HCT116 (cell line): ENCODE data around the gene ERC1. TPM values are rescaled to one million over a fixed set of nuclear protein-coding genes. Genes with fewer than 3 reads are reported as not detected.

Experiments used
- ATAC-seq: fragments of 200-7000 bp; cut with Tn5 transposase; 2 replicates; pipeline ENCODE4 v1.9.1; 2020; ENCODE audit warnings: mild to moderate bottlenecking, moderate library complexity
- BruUV-seq: library from RNA; stranded (reverse); fragments of 400-500 nt; replicated peaks from 2 replicates; lab custom pipeline; 2021; lab: Mats Ljungman, UMichigan
- CTCF ChIA-PET: fragments of 300-600 bp; sonication (Branson Sonifier 250); formaldehyde crosslinking; loops from one replicate; lab custom pipeline; 2021; ENCODE audit warnings: antibody characterized with exemption; lab: Charles Lee
- POLR2A ChIA-PET: fragments of 300-600, 350-600 bp; sonication (Branson Sonifier 250); formaldehyde crosslinking; loops from one replicate; lab custom pipeline; 2021; ENCODE audit warnings: antibody characterized with exemption; lab: Charles Lee
- RAD21 ChIA-PET, 2 experiments: fragments of 300-600 bp; sonication (Branson Sonifier 250); formaldehyde crosslinking; loops; one replicate each; lab custom pipeline; 2023; ENCODE audit warnings: low total read pairs in 2 of 2; ENCODE audit not compliant: uncharacterized antibody in 2 of 2, unreplicated experiment in 2 of 2, low non-redundant PET in 1 of 2; lab: Charles Lee
- DNase-seq: peaks from one replicate; pipeline ENCODE4 v3.0.0-alpha.2; 2010; ENCODE audit warnings: low read depth, low spot score
- H2AFZ ChIP-seq: fragments of 200-600 bp; shearing (Covaris generic), sonication (generic); 2 replicates; pipeline ENCODE4 v1.6.1; 2017; ENCODE audit warnings: low read depth, mixed run types, mixed read lengths, antibody characterized with exemption, low read length; ENCODE audit not compliant: poor library complexity, severe bottlenecking
- H3K27ac ChIP-seq: 2 replicates; pipeline ENCODE4 v1.5.1; 2012; ENCODE audit warnings: low read depth, low read length
- H3K27me3 ChIP-seq: fragments of 200-600 bp; sonication (generic); 2 replicates; pipeline ENCODE4 v1.6.1; 2016; ENCODE audit warnings: mixed run types, low read length, mixed read lengths; ENCODE audit not compliant: insufficient read depth
- H3K36me3 ChIP-seq, 2 experiments: fragments of 200-500 bp in 1 of 2; fragments of 200-600 bp in 1 of 2; sonication (Bioruptor generic) in 1 of 2; sonication (generic) in 1 of 2; 2 replicates each; pipeline versions ENCODE4 v1.5.1 to v1.6.1; 2014 to 2016; ENCODE audit warnings: low read length in 2 of 2, inconsistent platforms in 1 of 2, mixed read lengths in 1 of 2, mixed run types in 1 of 2; ENCODE audit not compliant: insufficient read depth in 2 of 2, control insufficient read depth in 1 of 2
- H3K4me1 ChIP-seq, 2 experiments: fragments of 200-600 bp in 1 of 2; sonication (generic) in 1 of 2; 2 replicates each; pipeline versions ENCODE4 v1.5.1 to v1.6.1; 2012 to 2017; ENCODE audit warnings: low read length in 2 of 2, inconsistent platforms in 1 of 2, mild to moderate bottlenecking in 1 of 2, mixed read lengths in 1 of 2, mixed run types in 1 of 2, moderate library complexity in 1 of 2; ENCODE audit not compliant: insufficient read depth in 2 of 2, control insufficient read depth in 1 of 2
- H3K4me2 ChIP-seq: fragments of 200-600 bp; sonication (generic); 2 replicates; pipeline ENCODE4 v1.6.1; 2017; ENCODE audit warnings: mixed run types, low read length, mixed read lengths
- H3K4me3 ChIP-seq, 2 experiments: fragments of 200-600 bp in 1 of 2; sonication (generic) in 1 of 2; replicated peaks in 1 of 2; 2 replicates each; pipeline ENCODE4 v1.5.1; 2011 to 2016; ENCODE audit warnings: low read length in 2 of 2, control low read depth in 1 of 2, low read depth in 1 of 2, mild to moderate bottlenecking in 1 of 2, mixed read lengths in 1 of 2, mixed run types in 1 of 2
- H3K79me2 ChIP-seq: fragments of 200-600 bp; sonication (generic); 2 replicates; pipeline ENCODE4 v1.6.1; 2017; ENCODE audit warnings: mild to moderate bottlenecking, mixed run types, low read length, moderate library complexity, mixed read lengths; ENCODE audit not compliant: insufficient read depth
- H3K9ac ChIP-seq: fragments of 200-600 bp; sonication (generic); 2 replicates; pipeline ENCODE4 v1.6.1; 2016; ENCODE audit warnings: low read length, mixed read lengths
- H3K9me2 ChIP-seq: fragments of 200-600 bp; sonication (generic), shearing (Covaris generic); 2 replicates; pipeline ENCODE4 v1.6.1; 2017; ENCODE audit warnings: mixed run types, mild to moderate bottlenecking, moderate library complexity; ENCODE audit not compliant: insufficient read depth
- H3K9me3 ChIP-seq, 2 experiments: fragments of 200-500 bp in 1 of 2; fragments of 200-600 bp in 1 of 2; sonication (Bioruptor generic) in 1 of 2; sonication (generic) in 1 of 2; 2 replicates each; pipeline ENCODE4 v1.6.1; 2014 to 2017; ENCODE audit warnings: low read length in 2 of 2, mixed read lengths in 2 of 2, inconsistent platforms in 1 of 2, low read depth in 1 of 2, mild to moderate bottlenecking in 1 of 2, mixed run types in 1 of 2, moderate library complexity in 1 of 2; ENCODE audit not compliant: control insufficient read depth in 1 of 2, insufficient read depth in 1 of 2
- H4K20me1 ChIP-seq: fragments of 200-600 bp; sonication (generic), shearing (Covaris generic); 2 replicates; pipeline ENCODE4 v1.6.1; 2017; ENCODE audit warnings: mixed run types, mild to moderate bottlenecking, moderate library complexity; ENCODE audit not compliant: insufficient read depth
- ATF3 ChIP-seq: IDR thresholded peaks from 2 replicates; pipeline ENCODE4 v1.6.1; 2012
- ELF1 ChIP-seq: IDR thresholded peaks from 2 replicates; pipeline ENCODE4 v1.6.1; 2012; ENCODE audit warnings: low read depth, borderline replicate concordance
- EZH2 ChIP-seq: fragments of 200-600 bp; sonication (generic); IDR thresholded peaks from 2 replicates; pipeline ENCODE4 v1.6.1; 2017; ENCODE audit warnings: antibody characterized with exemption, mixed run types
- EZH2phosphoT487 ChIP-seq: fragments of 200-600 bp; IDR thresholded peaks from 2 replicates; pipeline ENCODE4 v1.6.1; 2018; ENCODE audit warnings: antibody characterized with exemption, borderline replicate concordance
- POLR2A ChIP-seq: IDR thresholded peaks from 2 replicates; pipeline ENCODE4 v1.7.0; 2011; ENCODE audit warnings: borderline replicate concordance; ENCODE audit not compliant: insufficient read depth, insufficient read length; ENCODE audit errors: extremely low read depth
- POLR2AphosphoS5 ChIP-seq: IDR thresholded peaks from 2 replicates; pipeline ENCODE4 v1.6.1; 2011; ENCODE audit warnings: mild to moderate bottlenecking, low read depth, low read length, moderate library complexity
- SIN3A ChIP-seq: IDR thresholded peaks from 2 replicates; pipeline ENCODE4 v1.6.1; 2012; ENCODE audit warnings: low read depth
- SRF ChIP-seq: IDR thresholded peaks from 2 replicates; pipeline ENCODE4 v1.6.1; 2012; ENCODE audit warnings: low read depth
- TCF7L2 ChIP-seq: IDR thresholded peaks from 2 replicates; pipeline ENCODE4 v1.7.0; 2011; ENCODE audit warnings: borderline replicate concordance, inconsistent platforms; ENCODE audit not compliant: insufficient read depth, insufficient read length; ENCODE audit errors: extremely low read depth
- YY1 ChIP-seq: IDR thresholded peaks from 2 replicates; pipeline ENCODE4 v1.6.1; 2011; ENCODE audit warnings: low read length, low read depth, moderate library complexity, mild to moderate bottlenecking; ENCODE audit not compliant: insufficient replicate concordance; ENCODE audit errors: extremely low read depth
- ZFX ChIP-seq: fragments of 450-650 bp; IDR thresholded peaks from 2 replicates; pipeline ENCODE4 v1.6.1; 2017
- ZNF274 ChIP-seq: fragments of 200-500 bp; sonication (Bioruptor generic); IDR thresholded peaks from 2 replicates; pipeline ENCODE4 v1.6.1; 2014; ENCODE audit warnings: mild to moderate bottlenecking, low read depth, low read length, inconsistent platforms
- intact Hi-C: fragments of 100-400 bp; cut with micrococcal nuclease; formaldehyde crosslinking; loops from 2 replicates; pipeline ENCODE4 v1.10.0; 2022
- total RNA-seq: library from RNA; stranded (reverse); gene quantifications from one replicate; pipeline ENCODE4 v1.2.1, GENCODE V29; 2021; ENCODE audit not compliant: unreplicated experiment
- TF ChIP-seq, protein P1 (sequence below): IDR thresholded peaks from 2 replicates; pipeline ENCODE4 v1.6.1; 2012; ENCODE audit warnings: low read depth

ERC1 gene
- total RNA-seq, 1 experiment from 2014 or later = 41.9 TPM

DNA sequence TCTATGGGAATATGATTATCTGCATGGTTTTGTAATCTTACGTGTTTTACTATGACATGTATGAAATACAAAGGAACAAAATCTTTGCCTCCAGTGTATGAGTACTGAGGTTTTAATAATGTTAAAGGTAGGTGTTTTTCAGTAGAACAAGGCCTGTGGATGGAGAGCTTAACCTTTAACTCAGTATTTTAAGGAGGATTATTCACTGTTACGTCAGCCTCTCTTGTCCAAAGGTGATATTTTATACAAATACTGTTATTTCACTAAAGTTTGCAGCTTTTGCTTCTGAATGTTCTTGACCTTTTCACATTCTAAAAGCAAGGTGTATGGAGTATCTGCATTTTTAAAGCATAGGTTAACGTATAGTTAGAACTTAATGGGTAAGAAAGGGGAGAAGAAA, 195.3 kb downstream of the ERC1 start:
- Histone ChIP-seq H3K4me1 (peaks cover 2 to 4% of the 10 kb centered on the region in 2 experiments; a peak in 3 of 4 replicates), H2AFZ (no peak overlapping the region), H3K27ac (no peak overlapping the region), H3K4me3 (no peak overlapping the region), H3K9ac (no peak overlapping the region), H4K20me1 (no peaks in the 10 kb centered on the region), H3K27me3 (no peaks in the 10 kb centered on the region), H3K9me2 (no peaks in the 10 kb centered on the region), H3K9me3 (no peaks in the 10 kb centered on the region), H3K4me2 (no peak overlapping the region), H3K36me3 (no peaks in the 10 kb centered on the region; a peak in 1 of 4 replicates), H3K79me2 (no peaks in the 10 kb centered on the region)
- TF ChIP-seq POLR2A (no peak), YY1 (no peak), EZH2phosphoT487 (no peak)
- intact Hi-C loops = no loop called here
- no peak for DNase-seq
- POLR2A ChIA-PET = no interaction called here
- BruUV-seq = no TSS peak
- RAD21 ChIA-PET = no interaction called here
- no peak for ATAC-seq
- CTCF ChIA-PET = no interaction called here

DNA sequence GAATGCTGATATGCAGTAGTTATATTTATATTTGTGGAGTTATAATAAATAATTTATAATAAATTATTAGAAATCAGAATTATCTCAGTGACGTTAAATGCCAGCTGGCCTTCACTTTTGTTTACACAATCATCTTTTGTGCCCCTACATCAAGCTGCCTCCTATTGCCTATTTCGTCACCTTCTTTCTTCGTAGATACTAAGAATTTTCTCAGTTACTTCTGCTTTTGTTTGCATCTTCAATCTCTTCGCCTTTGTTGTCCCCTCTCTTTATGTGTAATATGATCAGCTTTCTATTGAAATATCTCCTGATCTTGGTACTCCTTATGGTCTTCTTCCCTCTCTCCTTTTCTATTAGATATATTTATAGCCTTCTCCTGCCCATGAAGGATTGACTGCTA, 197.0 kb downstream of the ERC1 start:
- DNase-seq = no peak
- Histone ChIP-seq H3K4me1 (no peaks in the 10 kb centered on the region), H4K20me1 (no peaks in the 10 kb centered on the region), H3K36me3 (no peaks in the 10 kb centered on the region; a peak in 1 of 4 replicates), H3K27ac (no peak overlapping the region), H2AFZ (no peak overlapping the region), H3K9me3 (no peaks in the 10 kb centered on the region), H3K27me3 (no peaks in the 10 kb centered on the region), H3K4me2 (no peak overlapping the region), H3K9ac (no peak overlapping the region), H3K9me2 (no peaks in the 10 kb centered on the region), H3K79me2 (no peaks in the 10 kb centered on the region), H3K4me3 (no peak overlapping the region)
- RAD21 ChIA-PET = no interaction called here
- intact Hi-C loops = no loop called here
- CTCF ChIA-PET = no interaction called here
- POLR2A ChIA-PET = no interaction called here
- no TSS peak for BruUV-seq
- ATAC-seq = no peak
- TF ChIP-seq YY1 (no peak), POLR2AphosphoS5 (no peak), ZNF274 (no peak), EZH2 (no peak), ELF1 (no peak), ATF3 (no peak), ZFX (no peak), SRF (no peak), TCF7L2 (no peak), SIN3A (no peak)
- TF ChIP-seq, protein P1, sequence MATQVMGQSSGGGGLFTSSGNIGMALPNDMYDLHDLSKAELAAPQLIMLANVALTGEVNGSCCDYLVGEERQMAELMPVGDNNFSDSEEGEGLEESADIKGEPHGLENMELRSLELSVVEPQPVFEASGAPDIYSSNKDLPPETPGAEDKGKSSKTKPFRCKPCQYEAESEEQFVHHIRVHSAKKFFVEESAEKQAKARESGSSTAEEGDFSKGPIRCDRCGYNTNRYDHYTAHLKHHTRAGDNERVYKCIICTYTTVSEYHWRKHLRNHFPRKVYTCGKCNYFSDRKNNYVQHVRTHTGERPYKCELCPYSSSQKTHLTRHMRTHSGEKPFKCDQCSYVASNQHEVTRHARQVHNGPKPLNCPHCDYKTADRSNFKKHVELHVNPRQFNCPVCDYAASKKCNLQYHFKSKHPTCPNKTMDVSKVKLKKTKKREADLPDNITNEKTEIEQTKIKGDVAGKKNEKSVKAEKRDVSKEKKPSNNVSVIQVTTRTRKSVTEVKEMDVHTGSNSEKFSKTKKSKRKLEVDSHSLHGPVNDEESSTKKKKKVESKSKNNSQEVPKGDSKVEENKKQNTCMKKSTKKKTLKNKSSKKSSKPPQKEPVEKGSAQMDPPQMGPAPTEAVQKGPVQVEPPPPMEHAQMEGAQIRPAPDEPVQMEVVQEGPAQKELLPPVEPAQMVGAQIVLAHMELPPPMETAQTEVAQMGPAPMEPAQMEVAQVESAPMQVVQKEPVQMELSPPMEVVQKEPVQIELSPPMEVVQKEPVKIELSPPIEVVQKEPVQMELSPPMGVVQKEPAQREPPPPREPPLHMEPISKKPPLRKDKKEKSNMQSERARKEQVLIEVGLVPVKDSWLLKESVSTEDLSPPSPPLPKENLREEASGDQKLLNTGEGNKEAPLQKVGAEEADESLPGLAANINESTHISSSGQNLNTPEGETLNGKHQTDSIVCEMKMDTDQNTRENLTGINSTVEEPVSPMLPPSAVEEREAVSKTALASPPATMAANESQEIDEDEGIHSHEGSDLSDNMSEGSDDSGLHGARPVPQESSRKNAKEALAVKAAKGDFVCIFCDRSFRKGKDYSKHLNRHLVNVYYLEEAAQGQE = no peak
